ENCODE results near the gene ADIPOQ.
"Not testable (repeated sequence)": the region's sequence is repeated elsewhere in the genome, so short reads cannot be mapped to it uniquely, and the experiment has no call there.

Gene ADIPOQ

DNA sequence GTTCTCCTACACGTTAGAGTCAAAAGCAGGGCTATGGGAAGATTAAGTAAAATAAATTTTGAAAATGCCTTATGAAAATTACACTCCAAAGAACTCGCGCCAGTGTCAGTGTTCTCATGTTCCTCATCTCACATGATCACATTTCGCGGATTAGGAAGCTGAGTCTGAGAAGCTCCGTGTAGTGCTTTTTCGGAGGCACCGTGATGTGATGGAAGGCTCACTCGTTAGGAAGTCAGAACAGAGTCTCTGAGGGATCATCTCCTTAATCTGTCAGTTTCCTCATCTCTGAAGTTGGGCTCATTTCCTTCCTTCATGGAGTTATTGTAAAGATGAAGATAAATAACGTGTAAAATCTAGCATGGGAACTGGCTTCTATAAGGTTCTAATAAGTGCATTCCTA, 3.2 kb downstream of the ADIPOQ start:
- H3K9me3 ChIP-seq (ENCODE audit: low read length), result no peaks in the 10 kb centered on the region
- H3K4me2 ChIP-seq (ENCODE audit: low read length), result no peak overlapping the region
- no peaks in the 10 kb centered on the region for H3F3A ChIP-seq (ENCODE audit: insufficient read depth, low read length)
- H3K4me1 ChIP-seq (ENCODE audit: insufficient read depth, low read length, severe bottlenecking), result no peaks in the 10 kb centered on the region
- TF ChIP-seq, protein P1, sequence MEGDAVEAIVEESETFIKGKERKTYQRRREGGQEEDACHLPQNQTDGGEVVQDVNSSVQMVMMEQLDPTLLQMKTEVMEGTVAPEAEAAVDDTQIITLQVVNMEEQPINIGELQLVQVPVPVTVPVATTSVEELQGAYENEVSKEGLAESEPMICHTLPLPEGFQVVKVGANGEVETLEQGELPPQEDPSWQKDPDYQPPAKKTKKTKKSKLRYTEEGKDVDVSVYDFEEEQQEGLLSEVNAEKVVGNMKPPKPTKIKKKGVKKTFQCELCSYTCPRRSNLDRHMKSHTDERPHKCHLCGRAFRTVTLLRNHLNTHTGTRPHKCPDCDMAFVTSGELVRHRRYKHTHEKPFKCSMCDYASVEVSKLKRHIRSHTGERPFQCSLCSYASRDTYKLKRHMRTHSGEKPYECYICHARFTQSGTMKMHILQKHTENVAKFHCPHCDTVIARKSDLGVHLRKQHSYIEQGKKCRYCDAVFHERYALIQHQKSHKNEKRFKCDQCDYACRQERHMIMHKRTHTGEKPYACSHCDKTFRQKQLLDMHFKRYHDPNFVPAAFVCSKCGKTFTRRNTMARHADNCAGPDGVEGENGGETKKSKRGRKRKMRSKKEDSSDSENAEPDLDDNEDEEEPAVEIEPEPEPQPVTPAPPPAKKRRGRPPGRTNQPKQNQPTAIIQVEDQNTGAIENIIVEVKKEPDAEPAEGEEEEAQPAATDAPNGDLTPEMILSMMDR (IDR thresholded peaks at IDR 0.05; ENCODE audit: low read length), result no peak
- H2AFZ ChIP-seq (ENCODE audit: low read length), result no peak overlapping the region
- no peak overlapping the region for H3K4me3 ChIP-seq (ENCODE audit: low read depth, low read length, poor library complexity, severe bottlenecking)
- no peaks in the 10 kb centered on the region for H4K20me1 ChIP-seq (ENCODE audit: insufficient read depth, low read length)
- H3K27ac ChIP-seq (ENCODE audit: low read depth, low read length, poor library complexity, severe bottlenecking), result no peak overlapping the region
- no peaks in the 10 kb centered on the region for H3K36me3 ChIP-seq (ENCODE audit: insufficient read depth, low read length)
- peaks cover 6% of the 10 kb centered on the region; the same call in 1 of the 2 replicates for H3K27me3 ChIP-seq (ENCODE audit: insufficient read depth, low read length)
- H3K9me2 ChIP-seq (ENCODE audit: low read depth, low read length), result no peaks in the 10 kb centered on the region
- no peak overlapping the region for H3K9ac ChIP-seq (ENCODE audit: low read length)
- H3K79me2 ChIP-seq (ENCODE audit: insufficient read depth, low read length), result no peaks in the 10 kb centered on the region

DNA sequence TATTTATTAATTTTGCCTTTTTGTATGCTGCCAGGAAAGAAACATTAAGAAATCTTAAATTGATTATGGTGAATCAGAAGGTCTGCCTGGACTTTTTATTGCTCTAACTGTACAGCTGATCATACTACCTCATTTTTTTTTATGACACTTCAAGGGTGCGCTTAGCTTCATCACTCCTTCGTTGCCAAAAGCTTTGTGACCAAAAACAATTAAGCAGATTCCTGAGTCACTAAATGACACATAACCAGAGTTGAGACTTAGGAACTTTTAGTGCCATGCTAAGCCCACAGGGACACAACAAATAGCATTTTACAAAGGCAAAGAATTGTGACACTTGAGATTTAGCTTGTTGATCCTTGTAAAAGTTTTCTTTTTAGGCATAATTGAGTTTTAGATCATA, 4.9 kb downstream of the ADIPOQ start:
- Histone ChIP-seq H2AFZ (ENCODE audit: low read length) (no peak overlapping the region), H3K4me3 (ENCODE audit: low read depth, low read length, poor library complexity, severe bottlenecking) (no peak overlapping the region), H3K9me2 (ENCODE audit: low read depth, low read length) (no peaks in the 10 kb centered on the region), H3K79me2 (ENCODE audit: insufficient read depth, low read length) (no peaks in the 10 kb centered on the region), H3K27me3 (ENCODE audit: insufficient read depth, low read length) (peaks cover 6% of the 10 kb centered on the region; the same call in 1 of the 2 replicates), H3F3A (ENCODE audit: insufficient read depth, low read length) (no peaks in the 10 kb centered on the region), H3K27ac (ENCODE audit: low read depth, low read length, poor library complexity, severe bottlenecking) (no peak overlapping the region), H3K36me3 (ENCODE audit: insufficient read depth, low read length) (no peaks in the 10 kb centered on the region), H4K20me1 (ENCODE audit: insufficient read depth, low read length) (no peaks in the 10 kb centered on the region), H3K4me2 (ENCODE audit: low read length) (no peak overlapping the region), H3K9ac (ENCODE audit: low read length) (no peak overlapping the region), H3K4me1 (ENCODE audit: insufficient read depth, low read length, severe bottlenecking) (no peaks in the 10 kb centered on the region), H3K9me3 (ENCODE audit: low read length) (no peaks in the 10 kb centered on the region)
- TF ChIP-seq EZH2 (IDR thresholded peaks at IDR 0.05; ENCODE audit: borderline replicate concordance, low read length), result no peak
- TF ChIP-seq, protein P1 (IDR thresholded peaks at IDR 0.05; ENCODE audit: low read length), result no peak

DNA sequence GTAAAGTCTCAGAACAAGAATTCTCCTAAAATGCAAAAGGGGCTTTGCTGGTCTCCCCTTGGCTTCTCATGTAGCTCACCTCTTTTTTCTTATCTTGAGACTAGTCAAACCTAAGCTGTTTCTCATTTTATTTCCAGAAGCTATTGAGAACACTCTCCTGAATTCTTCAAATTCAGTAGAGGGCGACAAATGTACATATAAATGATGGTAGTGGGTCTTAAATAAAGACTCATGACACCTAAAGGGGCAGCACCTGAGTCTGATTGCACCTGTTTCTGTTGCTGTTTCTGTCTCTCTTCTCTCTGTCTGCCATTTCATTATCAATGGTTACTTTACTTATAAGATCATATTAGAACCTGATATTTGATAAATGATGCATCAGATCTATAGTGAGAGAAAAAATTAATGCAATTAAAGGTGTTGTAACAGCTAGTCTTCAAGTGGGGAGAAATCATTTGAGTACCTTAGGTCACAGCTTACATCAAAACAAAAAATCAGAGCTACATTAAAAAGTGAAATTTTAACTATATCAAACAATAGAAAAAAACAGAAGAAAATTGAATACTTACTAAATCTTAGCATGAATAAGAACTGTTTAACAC, 7.0 kb downstream of the ADIPOQ start:
- Histone ChIP-seq H3K9me2 (ENCODE audit: low read depth, low read length) (no peaks in the 10 kb centered on the region), H3F3A (ENCODE audit: insufficient read depth, low read length) (no peaks in the 10 kb centered on the region), H3K36me3 (ENCODE audit: insufficient read depth, low read length) (no peaks in the 10 kb centered on the region), H3K9ac (ENCODE audit: low read length) (no peak overlapping the region), H3K27me3 (ENCODE audit: insufficient read depth, low read length) (peaks cover 6% of the 10 kb centered on the region; the same call in 1 of the 2 replicates), H4K20me1 (ENCODE audit: insufficient read depth, low read length) (no peaks in the 10 kb centered on the region), H3K9me3 (ENCODE audit: low read length) (no peaks in the 10 kb centered on the region), H3K27ac (ENCODE audit: low read depth, low read length, poor library complexity, severe bottlenecking) (no peak overlapping the region), H3K79me2 (ENCODE audit: insufficient read depth, low read length) (no peaks in the 10 kb centered on the region), H2AFZ (ENCODE audit: low read length) (no peak overlapping the region), H3K4me1 (ENCODE audit: insufficient read depth, low read length, severe bottlenecking) (no peaks in the 10 kb centered on the region), H3K4me3 (ENCODE audit: low read depth, low read length, poor library complexity, severe bottlenecking) (no peak overlapping the region), H3K4me2 (ENCODE audit: low read length) (no peak overlapping the region)
- TF ChIP-seq, protein P1 (IDR thresholded peaks at IDR 0.05; ENCODE audit: low read length), result peak; percentile 94
- no peak for TF ChIP-seq EZH2 (IDR thresholded peaks at IDR 0.05; ENCODE audit: borderline replicate concordance, low read length)

DNA sequence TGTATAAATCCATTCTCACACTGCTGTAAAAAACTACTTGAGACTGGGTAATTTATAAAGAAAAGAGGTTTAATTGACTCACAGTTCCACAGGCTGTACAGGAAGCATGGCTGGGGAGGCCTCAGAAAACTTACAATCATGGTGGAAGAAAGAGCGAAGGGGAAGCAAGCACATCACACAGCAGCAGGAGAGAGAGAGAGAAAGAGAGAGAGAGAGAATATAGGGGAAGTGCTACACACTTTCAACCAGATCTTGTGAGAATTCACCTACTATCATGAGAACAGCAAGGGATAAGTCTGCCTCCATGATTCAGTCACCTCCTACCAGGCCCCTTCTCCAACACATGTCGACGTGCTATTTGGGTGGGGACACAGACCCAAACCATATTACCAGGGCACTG, 9.3 kb downstream of the ADIPOQ start:
- not testable (repeated sequence) for H2AFZ ChIP-seq (ENCODE audit: low read length); H4K20me1 ChIP-seq (ENCODE audit: insufficient read depth, low read length)

More for the DNA sequence above, 9.3 kb downstream of the ADIPOQ start:
- H3K79me2 ChIP-seq (ENCODE audit: insufficient read depth, low read length); H3K9me2 ChIP-seq (ENCODE audit: low read depth, low read length); H3K9me3 ChIP-seq (ENCODE audit: low read length); H3K27me3 ChIP-seq (ENCODE audit: insufficient read depth, low read length); H3K27ac ChIP-seq (ENCODE audit: low read depth, low read length, poor library complexity, severe bottlenecking); H3K36me3 ChIP-seq (ENCODE audit: insufficient read depth, low read length); H3K9ac ChIP-seq (ENCODE audit: low read length); H3F3A ChIP-seq (ENCODE audit: insufficient read depth, low read length); H3K4me2 ChIP-seq (ENCODE audit: low read length); H3K4me3 ChIP-seq (ENCODE audit: low read depth, low read length, poor library complexity, severe bottlenecking); H3K4me1 ChIP-seq (ENCODE audit: insufficient read depth, low read length, severe bottlenecking): not testable (repeated sequence)

Measured in OCI-LY1 (cell line).